Fibroblast of skin of right quadriceps (primary cell): Measurements from ENCODE around the gene AKR1D1.
"Not testable (repeated sequence)": the region's sequence is repeated elsewhere in the genome, so short reads cannot be mapped to it uniquely, and the experiment has no call there.

Source experiments
- DNase-seq: peaks from one replicate; pipeline ENCODE4 v3.0.0-alpha.2; 2013

The AKR1D1 gene

GRCh38 chr7:138076196-138076595 is at the start of gene AKR1D1:
Gene AKR1D1 (plus strand): TSS chr7:138076459. CDS start chr7:138076519, 60 bp downstream.
- no peak for DNase-seq

- no peak for DNase-seq
Observed at GRCh38 chr7:138027100-138027499, 49.2 kb upstream of the AKR1D1 start.

GRCh38 chr7:138029126-138029525 is 47.1 kb upstream of the AKR1D1 start:
- no peak for DNase-seq

GRCh38 chr7:138029941-138030340 is 46.3 kb upstream of the AKR1D1 start:
- no peak for DNase-seq

GRCh38 chr7:138030679-138031351 is 45.4 kb upstream of the AKR1D1 start:
- no peak for DNase-seq

- no peak for DNase-seq
Observed at GRCh38 chr7:138032186-138032585, 44.1 kb upstream of the AKR1D1 start.

- DNase-seq: no peak
Observed at GRCh38 chr7:138032770-138033169, 43.5 kb upstream of the AKR1D1 start.

- DNase-seq: no peak
Observed at GRCh38 chr7:138033241-138033640, 43.0 kb upstream of the AKR1D1 start.

- DNase-seq: no peak
Observed at GRCh38 chr7:138036135-138036534, 40.1 kb upstream of the AKR1D1 start.

- DNase-seq: not testable (repeated sequence)
Observed at GRCh38 chr7:138040063-138040462, 36.2 kb upstream of the AKR1D1 start.

GRCh38 chr7:138044897-138045296 is 31.4 kb upstream of the AKR1D1 start:
- no peak for DNase-seq

- no peak for DNase-seq
Observed at GRCh38 chr7:138047907-138048306, 28.4 kb upstream of the AKR1D1 start.

- DNase-seq: no peak
Observed at GRCh38 chr7:138049505-138050116, 26.6 kb upstream of the AKR1D1 start.

GRCh38 chr7:138051712-138052247 is 24.5 kb upstream of the AKR1D1 start:
- DNase-seq: not testable (repeated sequence)

- DNase-seq: no peak
Observed at GRCh38 chr7:138052696-138053095, 23.6 kb upstream of the AKR1D1 start.

GRCh38 chr7:138055698-138056097 is 20.6 kb upstream of the AKR1D1 start:
- DNase-seq: not testable (repeated sequence)

GRCh38 chr7:138063400-138063799 is 12.9 kb upstream of the AKR1D1 start:
- no peak for DNase-seq

GRCh38 chr7:138064856-138065357 is 11.4 kb upstream of the AKR1D1 start:
- DNase-seq: peak; percentile 60

GRCh38 chr7:138065827-138066226 is 10.4 kb upstream of the AKR1D1 start:
- no peak for DNase-seq

GRCh38 chr7:138066954-138067394 is 9.3 kb upstream of the AKR1D1 start:
- DNase-seq: no peak

- no peak for DNase-seq
Observed at GRCh38 chr7:138067774-138068173, 8.5 kb upstream of the AKR1D1 start.

- DNase-seq: no peak
Observed at GRCh38 chr7:138070908-138071307, 5.4 kb upstream of the AKR1D1 start.

- no peak for DNase-seq
Observed at GRCh38 chr7:138072726-138073125, 3.5 kb upstream of the AKR1D1 start.

- DNase-seq: no peak
Observed at GRCh38 chr7:138074121-138074520, 2.1 kb upstream of the AKR1D1 start.
